Stimulated activated CD8-positive, alpha-beta memory T cell treated with anti-CD3 and anti-CD28 coated beads, Interleukin-15, amount 100 ng/mL, for 1 hour (primary cell): ENCODE data around the gene ST7.

ENCODE experiments used
- DNase-seq: peaks from one replicate; pipeline ENCODE4 v3.0.0-alpha.2; 2020; ENCODE audit warnings: low read depth

The ST7 gene

GRCh38 chr7:117132321-117133120 lies 179.2 kb downstream of the ST7 start:
- no peak for DNase-seq

GRCh38 chr7:117133125-117133524 lies 179.8 kb downstream of the ST7 start:
- DNase-seq, result no peak

GRCh38 chr7:117134411-117134810 lies 181.1 kb downstream of the ST7 start:
- DNase-seq, result no peak

GRCh38 chr7:117134889-117135552 lies 181.7 kb downstream of the ST7 start:
- no peak for DNase-seq

GRCh38 chr7:117135553-117135891 lies 182.2 kb downstream of the ST7 start:
- DNase-seq, result no peak

GRCh38 chr7:117137868-117138267 lies 184.6 kb downstream of the ST7 start:
- no peak for DNase-seq

- no peak for DNase-seq
These were observed 185.2 kb downstream of the ST7 start for GRCh38 chr7:117138495-117138894.

GRCh38 chr7:117138981-117139380 lies 185.7 kb downstream of the ST7 start:
- DNase-seq, result no peak

- DNase-seq, result no peak
These were observed 186.2 kb downstream of the ST7 start for GRCh38 chr7:117139397-117139984.

GRCh38 chr7:117140921-117141320 lies 187.6 kb downstream of the ST7 start:
- DNase-seq, result no peak

GRCh38 chr7:117143066-117143465 lies 189.8 kb downstream of the ST7 start:
- no peak for DNase-seq

- DNase-seq, result no peak
These were observed 190.3 kb downstream of the ST7 start for GRCh38 chr7:117143580-117143979.

- DNase-seq, result no peak
These were observed 192.0 kb downstream of the ST7 start for GRCh38 chr7:117145333-117145732.

- DNase-seq, result no peak
These were observed 192.8 kb downstream of the ST7 start for GRCh38 chr7:117146059-117146458.

- no peak for DNase-seq
These were observed 193.2 kb downstream of the ST7 start for GRCh38 chr7:117146511-117146910.

GRCh38 chr7:117148971-117149370 lies 195.7 kb downstream of the ST7 start:
- no peak for DNase-seq

GRCh38 chr7:117149692-117150091 lies 196.4 kb downstream of the ST7 start:
- DNase-seq, result no peak

- DNase-seq, result no peak
These were observed 199.1 kb downstream of the ST7 start for GRCh38 chr7:117152213-117153007.

- no peak for DNase-seq
These were observed 199.8 kb downstream of the ST7 start for GRCh38 chr7:117153016-117153545.

- no peak for DNase-seq
These were observed 201.4 kb downstream of the ST7 start for GRCh38 chr7:117154721-117155120.

GRCh38 chr7:117155694-117156093 lies 202.4 kb downstream of the ST7 start:
- DNase-seq, result no peak
